GM19238 (cell line): Measurements from ENCODE around the gene MSH6.

Experiments
- DNase-seq: peaks from one replicate; pipeline ENCODE4 v3.0.0; 2011; ENCODE audit warnings: low spot score; ENCODE audit not compliant: insufficient read length

The MSH6 gene

DNA sequence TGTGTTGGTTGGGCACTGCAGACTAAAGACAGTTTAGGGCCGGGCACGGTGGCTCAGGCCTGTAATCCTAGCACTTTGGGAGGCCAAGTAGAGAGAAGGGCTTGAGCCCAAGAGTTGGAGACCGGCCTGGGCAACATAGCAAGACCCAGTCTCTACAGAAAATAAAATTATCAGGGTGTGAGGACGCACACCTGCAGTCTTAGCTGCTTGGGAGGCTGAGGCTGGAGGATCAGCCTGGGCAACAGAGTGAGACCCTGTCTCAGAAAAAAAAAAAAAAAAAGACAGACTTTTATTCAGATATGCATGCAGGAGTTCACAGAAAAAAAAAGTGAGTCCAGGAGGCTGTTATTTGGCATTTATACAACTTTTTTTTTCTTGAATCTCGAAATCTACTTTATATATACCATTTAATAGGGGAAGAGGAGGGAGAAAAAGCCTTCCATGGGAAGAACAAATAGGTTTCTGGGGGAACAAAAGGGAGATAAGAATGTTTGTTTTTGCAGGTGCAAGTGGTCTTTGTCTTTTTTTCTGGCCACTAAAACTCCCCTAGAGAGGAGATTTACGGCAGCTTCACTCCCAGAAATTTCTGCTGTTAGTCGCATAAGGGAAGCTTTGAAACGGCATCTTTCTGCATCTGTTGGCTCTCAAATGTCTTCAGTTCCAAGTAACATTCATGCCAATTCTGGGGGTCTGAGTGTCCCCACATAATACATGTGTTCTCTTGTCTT is 4.1 kb upstream of the MSH6 start:
- DNase-seq = no peak

DNA sequence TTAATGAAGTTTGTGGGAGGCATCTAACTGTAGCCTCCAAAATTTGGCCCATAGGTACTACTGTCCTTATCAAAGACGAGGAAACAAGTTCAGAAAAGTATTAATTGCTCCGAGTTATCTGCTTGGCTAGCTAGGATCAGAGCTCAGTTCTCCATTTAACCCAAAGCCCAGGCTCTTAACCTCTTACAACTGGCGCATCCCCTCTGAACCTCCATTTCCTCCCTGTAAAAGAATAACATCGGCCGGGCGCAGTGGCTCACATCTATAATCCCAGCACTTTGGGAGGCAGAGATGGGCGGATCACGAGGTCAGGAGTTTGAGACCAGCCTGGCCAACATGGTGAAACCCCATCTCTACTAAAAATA is 3.5 kb upstream of the MSH6 start:
- DNase-seq = no peak

DNA sequence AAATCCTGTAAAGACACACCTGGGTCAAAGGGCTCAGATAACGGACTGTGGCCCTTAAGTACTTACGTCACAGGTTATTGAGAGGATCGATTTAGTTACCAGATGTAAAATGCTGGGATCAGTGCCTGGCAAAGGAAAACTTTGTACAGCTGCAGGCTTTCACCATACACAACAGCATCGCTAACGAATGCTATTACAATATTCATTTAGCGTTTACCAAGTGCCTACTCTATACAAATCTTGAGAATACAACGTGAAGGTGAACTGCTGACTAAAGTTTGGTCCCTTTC is 619 bp upstream of the MSH6 start:
- no peak for DNase-seq

DNA sequence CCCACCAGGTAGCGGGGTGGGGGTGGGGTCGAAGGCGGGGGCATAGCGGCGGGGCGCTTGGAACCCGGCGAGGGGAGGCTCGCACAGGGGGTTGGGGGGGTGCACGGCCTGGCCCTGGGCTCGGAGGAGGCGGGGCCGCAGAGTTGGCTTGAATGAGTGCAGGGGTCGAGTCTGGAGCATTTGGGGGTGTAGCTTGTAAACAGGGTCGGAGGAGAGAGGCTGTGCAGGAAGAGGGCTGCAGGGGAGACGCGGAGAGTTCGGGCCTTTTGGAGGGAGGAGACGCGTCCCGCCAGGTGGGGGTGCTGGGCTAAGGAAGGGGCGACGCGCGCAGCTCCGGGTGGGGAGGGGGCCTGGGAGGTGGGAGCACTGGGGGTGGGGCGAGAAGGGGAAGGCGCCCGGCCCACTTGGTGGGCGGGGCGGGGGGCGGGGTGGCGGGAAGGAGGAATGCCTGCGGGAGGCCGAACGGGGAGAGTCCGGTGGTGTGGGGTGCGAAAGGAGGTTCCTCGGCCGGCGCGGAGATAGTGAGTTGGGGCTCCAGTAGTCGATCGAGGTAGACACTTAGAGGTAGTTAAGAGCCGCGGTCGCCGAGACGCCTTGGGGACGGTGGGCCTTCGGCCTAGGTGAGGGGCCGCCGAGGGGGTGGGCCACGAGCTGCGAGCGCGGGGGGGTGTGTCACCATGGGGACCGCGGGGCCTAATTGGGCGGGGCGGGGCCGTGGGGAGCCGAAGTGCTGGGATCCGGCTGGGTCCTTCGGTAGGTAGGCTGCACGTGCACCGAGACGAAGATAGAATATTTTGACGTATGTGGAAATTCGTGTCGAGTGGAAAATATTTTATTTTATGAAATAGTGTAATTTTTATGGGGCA is 774 bp downstream of the MSH6 start:
- DNase-seq = peak; percentile 51

DNA sequence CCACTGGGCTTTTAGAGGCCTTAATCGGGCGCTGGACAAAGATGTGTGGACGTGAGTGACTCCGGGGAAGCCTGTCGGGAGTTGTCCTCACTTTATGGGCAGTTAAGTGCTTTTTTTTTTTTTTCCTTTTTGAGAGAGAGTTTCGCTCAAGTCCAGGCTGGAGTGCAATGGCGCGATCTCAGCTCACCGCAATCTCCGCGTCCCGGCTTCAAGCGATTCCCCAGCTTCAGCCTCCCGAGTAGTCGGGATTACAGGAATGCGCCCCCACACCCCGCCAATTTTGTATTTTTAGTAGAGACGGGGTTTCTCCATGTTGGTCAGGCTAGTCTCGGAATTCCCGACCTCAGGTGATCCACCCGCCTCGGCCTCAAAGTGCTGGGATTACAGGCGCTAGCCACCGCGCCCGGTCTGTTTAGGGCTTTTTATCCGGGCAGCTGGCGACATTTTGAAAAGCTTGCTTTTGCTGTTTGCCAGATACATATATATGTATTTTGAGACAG is 1.5 kb downstream of the MSH6 start:
- DNase-seq = no peak

DNA sequence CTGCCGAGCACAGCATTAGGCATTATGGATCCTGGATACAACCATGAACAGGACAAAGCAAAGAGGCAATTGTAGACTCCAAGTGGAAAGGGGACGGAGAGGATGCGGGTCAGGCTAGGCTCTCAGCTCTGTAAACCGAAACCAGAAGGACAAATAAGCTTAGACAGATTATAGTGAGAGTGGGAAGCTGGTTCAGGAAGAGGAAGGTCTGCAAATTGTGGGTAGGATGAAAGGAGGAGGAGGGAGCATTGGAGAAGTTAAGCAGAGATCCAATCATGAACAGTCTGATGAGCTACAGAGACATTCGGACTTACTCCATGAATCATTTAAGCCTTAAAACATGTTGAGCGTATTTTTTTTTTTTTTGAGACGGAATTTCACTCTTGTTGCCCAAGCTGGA is 3.0 kb downstream of the MSH6 start:
- DNase-seq = no peak

DNA sequence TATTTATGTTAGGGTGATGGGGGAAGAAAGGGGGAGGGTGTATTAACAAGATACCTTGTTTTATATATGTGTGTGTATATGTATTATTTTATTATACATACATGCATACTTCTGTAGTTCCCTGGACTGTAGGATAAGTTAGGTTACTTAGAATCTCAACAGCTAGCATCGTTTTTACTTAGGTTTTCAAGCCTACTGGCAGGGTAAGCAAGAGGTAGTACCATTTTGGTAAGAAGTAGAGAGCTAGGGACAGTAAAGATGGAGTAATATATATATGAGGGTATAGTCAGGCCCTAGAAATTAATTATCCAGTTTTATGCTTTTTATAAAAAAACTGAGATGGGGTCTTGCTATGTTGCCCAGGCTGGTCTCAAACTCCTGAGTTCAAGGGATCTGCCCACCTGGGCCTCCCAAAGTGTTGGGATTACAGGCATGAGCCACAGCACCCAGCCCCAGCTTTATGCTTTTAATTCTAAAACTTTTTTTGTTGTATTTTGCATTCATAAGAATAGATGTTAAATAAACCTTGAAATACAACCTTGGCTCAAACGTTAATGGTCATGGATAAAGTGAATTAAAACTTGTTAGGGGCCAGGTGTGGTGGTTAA is 13.2 kb downstream of the MSH6 start:
- no peak for DNase-seq

DNA sequence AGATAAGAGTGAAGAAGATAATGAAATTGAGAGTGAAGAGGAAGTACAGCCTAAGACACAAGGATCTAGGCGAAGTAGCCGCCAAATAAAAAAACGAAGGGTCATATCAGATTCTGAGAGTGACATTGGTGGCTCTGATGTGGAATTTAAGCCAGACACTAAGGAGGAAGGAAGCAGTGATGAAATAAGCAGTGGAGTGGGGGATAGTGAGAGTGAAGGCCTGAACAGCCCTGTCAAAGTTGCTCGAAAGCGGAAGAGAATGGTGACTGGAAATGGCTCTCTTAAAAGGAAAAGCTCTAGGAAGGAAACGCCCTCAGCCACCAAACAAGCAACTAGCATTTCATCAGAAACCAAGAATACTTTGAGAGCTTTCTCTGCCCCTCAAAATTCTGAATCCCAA is 15.7 kb downstream of the MSH6 start:
- no peak for DNase-seq

DNA sequence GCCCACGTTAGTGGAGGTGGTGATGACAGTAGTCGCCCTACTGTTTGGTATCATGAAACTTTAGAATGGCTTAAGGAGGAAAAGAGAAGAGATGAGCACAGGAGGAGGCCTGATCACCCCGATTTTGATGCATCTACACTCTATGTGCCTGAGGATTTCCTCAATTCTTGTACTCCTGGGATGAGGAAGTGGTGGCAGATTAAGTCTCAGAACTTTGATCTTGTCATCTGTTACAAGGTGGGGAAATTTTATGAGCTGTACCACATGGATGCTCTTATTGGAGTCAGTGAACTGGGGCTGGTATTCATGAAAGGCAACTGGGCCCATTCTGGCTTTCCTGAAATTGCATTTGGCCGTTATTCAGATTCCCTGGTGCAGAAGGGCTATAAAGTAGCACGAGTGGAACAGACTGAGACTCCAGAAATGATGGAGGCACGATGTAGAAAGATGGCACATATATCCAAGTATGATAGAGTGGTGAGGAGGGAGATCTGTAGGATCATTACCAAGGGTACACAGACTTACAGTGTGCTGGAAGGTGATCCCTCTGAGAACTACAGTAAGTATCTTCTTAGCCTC is 16.2 kb downstream of the MSH6 start:
- DNase-seq = no peak

DNA sequence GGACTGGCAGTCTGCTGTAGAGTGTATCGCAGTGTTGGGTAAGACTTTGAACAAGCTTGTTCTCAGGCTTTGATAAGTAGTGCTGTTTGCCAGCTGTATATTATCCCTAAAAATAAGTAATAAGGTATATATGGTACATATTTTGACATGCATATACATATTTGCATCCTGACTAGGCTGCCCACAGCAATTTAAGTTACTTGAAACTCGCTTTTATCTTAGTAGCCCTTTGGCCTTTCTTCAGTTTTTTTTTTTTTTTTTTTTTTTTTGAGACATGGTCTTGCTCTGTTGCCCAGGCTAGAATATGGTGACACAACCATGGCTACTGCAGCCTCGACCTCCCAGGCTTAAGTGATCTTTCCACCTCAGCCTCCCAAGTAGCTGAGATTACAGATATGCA is 18.2 kb downstream of the MSH6 start:
- DNase-seq = no peak

DNA sequence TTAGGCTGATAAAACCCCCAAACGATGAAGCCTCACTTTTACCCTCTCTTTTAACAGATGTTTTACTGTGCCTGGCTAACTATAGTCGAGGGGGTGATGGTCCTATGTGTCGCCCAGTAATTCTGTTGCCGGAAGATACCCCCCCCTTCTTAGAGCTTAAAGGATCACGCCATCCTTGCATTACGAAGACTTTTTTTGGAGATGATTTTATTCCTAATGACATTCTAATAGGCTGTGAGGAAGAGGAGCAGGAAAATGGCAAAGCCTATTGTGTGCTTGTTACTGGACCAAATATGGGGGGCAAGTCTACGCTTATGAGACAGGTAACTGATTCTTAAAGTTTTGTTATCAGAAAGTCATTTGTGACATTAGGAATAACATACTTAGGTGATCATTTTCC is 20.4 kb downstream of the MSH6 start:
- no peak for DNase-seq

DNA sequence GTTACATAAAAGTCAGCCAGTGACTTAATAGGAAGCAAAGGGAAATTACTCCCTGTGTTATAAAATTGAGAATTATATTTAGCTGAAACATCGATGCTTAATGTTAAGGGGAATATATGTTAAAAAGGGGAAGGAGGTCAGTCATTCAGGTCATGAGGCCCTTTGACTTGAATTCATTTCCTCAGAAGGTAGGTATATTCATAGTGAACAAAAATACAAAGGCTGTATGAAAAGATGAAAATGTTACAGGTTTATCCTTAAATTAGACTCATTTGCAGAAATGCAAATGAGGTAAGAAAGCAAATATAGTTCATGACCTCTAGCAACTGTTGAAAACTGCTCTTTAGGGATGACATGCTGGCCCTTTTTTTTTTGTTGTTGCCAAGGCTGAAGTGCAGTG is 20.8 kb downstream of the MSH6 start:
- no peak for DNase-seq

DNA sequence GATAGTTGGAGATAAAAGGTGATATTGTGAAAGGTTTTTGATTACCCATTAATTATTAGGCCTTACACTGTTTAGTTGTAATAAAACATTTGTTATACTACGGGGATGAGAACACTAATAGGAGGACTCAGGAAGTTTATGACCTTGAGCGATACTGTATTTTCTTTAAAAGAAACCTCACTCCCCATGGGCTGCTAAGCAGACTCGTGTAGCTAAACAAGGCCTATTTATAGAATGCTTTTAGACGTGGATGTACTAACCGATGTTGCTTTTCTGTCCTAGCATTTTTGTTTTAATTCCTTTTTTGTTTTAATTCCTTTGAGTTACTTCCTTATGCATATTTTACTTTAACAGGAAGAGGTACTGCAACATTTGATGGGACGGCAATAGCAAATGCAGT is 22.9 kb downstream of the MSH6 start:
- DNase-seq = no peak

DNA sequence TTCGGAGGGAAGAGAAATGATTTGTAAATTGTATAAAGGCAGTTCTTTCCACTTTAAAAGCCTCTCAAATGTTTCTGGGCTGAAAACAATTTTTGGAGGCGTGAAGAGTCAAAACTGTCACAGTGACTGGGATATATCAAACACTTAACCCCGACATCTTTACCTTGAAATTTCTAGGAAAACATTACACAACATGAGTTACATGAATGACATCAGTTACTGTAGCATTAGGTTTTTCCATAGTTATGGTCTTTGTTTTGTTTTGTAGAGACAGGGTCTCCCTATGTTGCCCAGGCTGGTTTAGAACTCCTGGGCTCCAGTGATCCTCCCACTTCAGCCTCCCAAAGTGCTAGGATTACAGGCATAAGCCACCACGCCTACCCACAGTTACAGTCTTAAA is 25.7 kb downstream of the MSH6 start:
- DNase-seq = no peak

DNA sequence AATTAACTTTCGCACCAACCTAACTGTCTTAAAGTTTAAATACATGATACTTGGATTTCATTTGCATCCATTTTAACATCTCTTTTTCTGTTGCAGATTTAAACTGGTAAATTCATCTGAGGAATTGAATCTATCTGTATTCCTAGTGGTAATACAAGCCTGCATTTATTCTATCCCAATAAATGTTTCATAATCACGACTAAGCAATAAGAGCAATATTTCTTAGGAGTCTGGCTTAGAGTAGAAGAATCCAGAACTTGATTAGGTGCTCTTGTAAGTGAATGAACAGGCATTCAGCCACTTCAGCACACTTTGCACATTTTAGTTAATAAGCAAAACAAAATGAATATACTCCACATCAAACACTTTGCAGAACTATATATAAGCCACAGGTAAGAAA is 27.0 kb downstream of the MSH6 start:
- no peak for DNase-seq

DNA sequence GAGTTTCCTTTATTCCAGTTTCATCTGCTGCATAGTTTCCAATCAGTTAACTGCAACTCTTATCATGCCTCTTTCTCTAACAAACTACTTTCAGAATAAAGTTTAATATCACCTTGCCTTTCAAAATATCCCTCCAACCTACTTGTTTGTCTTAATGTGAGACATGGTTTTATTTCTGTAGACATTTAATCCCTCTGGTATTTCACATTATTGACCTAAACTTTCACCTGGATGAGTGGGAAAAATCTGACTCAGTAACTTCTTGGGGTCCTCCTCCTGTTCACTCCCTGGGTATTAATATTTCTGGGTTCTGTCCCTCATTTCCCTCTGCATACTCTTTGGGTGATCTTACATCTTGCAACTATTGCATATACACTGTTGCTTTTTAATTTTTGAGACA is 27.9 kb downstream of the MSH6 start:
- no peak for DNase-seq

DNA sequence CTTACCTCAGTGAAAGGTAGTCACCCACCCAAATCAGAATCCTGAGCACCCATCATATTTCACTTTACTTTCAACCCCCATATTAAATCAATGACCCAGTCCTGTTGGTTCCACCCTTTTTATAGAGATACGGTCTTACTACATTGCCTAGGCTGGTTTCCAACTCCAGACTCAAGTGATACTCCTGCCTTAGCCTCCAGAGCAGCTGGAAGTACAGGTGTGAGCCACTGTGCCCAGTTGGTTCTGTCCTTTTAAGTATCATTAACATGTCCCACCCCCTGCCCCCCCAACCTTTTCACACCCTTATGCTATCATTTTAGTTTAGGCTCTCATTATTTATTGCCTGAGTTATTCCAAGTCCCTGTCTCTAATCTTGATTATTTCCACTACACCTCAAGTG is 28.7 kb downstream of the MSH6 start:
- DNase-seq = no peak

DNA sequence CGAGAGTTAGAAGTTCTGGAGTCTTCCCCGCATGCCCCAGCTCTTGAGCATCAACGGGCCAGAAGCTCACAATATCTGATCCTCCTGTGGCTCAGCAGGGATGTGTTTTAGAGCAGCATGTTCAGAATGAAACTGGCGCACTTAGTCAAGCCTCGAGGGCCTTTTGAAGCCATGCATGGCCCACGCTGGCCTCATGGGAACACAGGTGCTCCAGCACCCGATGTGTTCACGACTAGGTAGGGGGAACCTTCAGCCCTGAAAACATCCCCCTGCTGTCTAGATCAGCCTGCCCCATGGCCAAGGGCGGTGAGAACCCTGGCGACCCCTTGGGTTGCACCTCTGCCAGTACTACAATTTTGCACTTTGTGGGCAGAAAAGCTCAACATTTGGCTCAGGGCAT is 32.8 kb downstream of the MSH6 start:
- DNase-seq = no peak

DNA sequence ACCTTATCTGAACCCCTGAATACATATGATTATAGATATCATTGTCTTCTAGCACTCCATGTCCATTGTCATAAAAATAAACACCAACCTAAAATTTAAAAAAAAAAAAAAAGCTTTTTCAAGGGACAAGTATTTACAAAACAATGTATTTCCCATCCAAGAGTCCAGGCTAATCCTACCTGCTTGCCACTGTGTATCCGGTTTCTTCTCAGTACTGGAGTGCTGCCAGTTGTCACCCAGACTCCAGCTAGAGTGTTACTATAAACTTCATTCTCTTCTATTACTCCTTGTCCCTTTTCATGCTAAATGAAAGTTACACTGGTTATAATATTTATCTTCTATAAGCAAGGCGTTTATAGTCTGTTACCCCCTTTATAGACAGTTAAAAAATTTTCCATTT is 35.8 kb downstream of the MSH6 start:
- no peak for DNase-seq

DNA sequence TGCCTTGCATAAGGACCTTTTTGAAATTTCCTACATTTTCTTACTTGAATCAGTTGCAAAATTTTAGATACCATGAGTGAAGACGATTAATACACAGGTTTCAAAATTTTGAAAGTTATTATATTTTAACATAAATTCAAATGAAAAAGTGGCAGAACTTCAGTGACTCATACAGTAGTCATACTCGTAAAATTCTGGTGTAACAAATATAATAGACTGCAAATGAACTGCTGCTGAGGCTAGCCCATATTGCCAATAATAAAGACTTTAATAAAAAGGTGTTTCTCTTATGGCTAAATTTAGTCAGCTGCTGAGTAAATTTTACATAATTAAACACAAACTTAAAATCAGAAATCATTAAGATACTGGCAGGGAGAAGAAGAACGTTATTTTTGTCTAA is 36.9 kb downstream of the MSH6 start:
- DNase-seq = no peak

DNA sequence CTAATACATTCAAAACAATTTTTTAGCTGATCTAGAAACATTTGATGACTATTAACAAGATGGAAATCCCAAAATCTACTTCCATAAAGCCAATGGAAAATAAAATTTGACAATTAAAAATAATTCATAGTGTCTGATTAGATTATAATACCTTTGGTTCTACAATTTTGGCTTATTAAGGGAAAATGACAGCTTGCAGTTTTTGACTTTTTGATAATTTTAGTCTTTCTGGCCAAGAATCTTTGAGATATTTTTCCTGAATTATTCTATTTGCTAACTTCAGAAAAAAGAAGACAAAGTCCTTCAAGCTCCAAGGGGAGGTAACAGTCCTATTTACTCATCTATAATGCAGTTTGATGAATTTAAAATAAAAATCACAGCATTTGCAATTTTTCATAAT is 39.6 kb downstream of the MSH6 start:
- DNase-seq = no peak

DNA sequence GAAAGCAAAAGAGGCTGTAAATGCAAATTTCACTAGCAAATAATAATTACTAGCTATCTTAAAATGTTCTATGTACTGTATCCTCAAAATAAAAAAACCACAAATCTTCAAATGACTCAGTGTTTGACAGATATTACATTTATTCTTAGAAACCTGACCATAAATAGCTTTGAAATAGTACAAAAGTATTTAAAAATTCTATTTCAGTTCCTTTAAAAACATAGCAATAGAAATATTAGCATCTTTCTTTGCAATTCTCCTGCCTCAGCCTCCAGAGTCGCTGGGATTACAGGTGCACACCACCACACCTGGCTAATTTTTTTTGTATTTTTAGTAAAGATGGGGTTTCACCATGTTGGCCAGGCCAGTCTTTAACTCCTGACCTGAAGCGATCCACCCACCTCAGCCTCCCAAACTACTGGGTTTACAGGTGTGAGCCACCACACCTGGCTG is 50.6 kb downstream of the MSH6 start:
- no peak for DNase-seq
